Right lobe of liver (tissue), 6 donors: ENCODE measurements around the gene STX8. TPM values are rescaled to one million over a fixed set of nuclear protein-coding genes. Genes with fewer than 3 reads are reported as not detected.

Source experiments
- ATAC-seq, 4 donors: fragments of 200-7000 bp; cut with Tn5 transposase; one replicate each; pipeline ENCODE4 v1.9.1; 2020; ENCODE audit warnings: mild to moderate bottlenecking in 4 of 4, moderate library complexity in 4 of 4
- DNase-seq, 3 donors: peaks; one replicate each; pipeline ENCODE4 v3.0.0-alpha.2; 2020
- H3K27ac ChIP-seq, 3 donors: fragments of 200-600 bp; one replicate each; pipeline ENCODE4 v1.8.0; 2022
- H3K27me3 ChIP-seq, 2 donors: fragments of 200-600 bp; one replicate each; pipeline ENCODE4 v1.8.0; 2022
- H3K36me3 ChIP-seq, 4 donors: fragments of 200-600 bp; sonication (generic) in 1 of 4; one replicate each; pipeline versions ENCODE4 v1.5.1 to v1.8.0; 2017 to 2022; ENCODE audit warnings: control low read depth in 1 of 4
- H3K4me1 ChIP-seq, 4 donors: fragments of 200-600 bp; sonication (generic) in 1 of 4; one replicate each; pipeline versions ENCODE4 v1.5.1 to v1.8.0; 2017 to 2022; ENCODE audit warnings: control low read depth in 1 of 4
- H3K4me3 ChIP-seq, 3 donors: fragments of 200-600 bp; one replicate each; pipeline ENCODE4 v1.8.0; 2022
- H3K9me3 ChIP-seq, 4 donors: fragments of 200-600 bp; sonication (generic) in 1 of 4; one replicate each; pipeline versions ENCODE4 v1.5.1 to v1.8.0; 2017 to 2022; ENCODE audit warnings: control low read depth in 1 of 4
- POLR2A ChIP-seq: fragments of 450-650 bp; IDR thresholded peaks from one replicate; pipeline ENCODE4 v1.6.1; 2017; ENCODE audit warnings: antibody characterized with exemption, mild to moderate bottlenecking
- WGBS: methylation state at CpG from one replicate; pipeline ENCODE4 v1.1.6; 2018; ENCODE audit warnings: low coverage, low lambda C conversion rate; ENCODE audit not compliant: insufficient coverage; ENCODE audit errors: missing lambda C conversion rate; 5-methylcytosine and 5-hydroxymethylcytosine counted together
- intact Hi-C, 2 donors: fragments of 100-400 bp; cut with DNase I; formaldehyde crosslinking; loops; one replicate each; pipeline versions ENCODE4 v1.11.2 to v1.14.1; 2022
- total RNA-seq, 6 experiments: library from RNA; depleted of rRNA in 2 of 6; stranded (reverse); fragments of >200 nt in 2 of 6; fragmentation: NEBNext Ultra II Directional in 3 of 6; extraction: Animal tissue kit (Norgen Biotek cat#: 25700) in 3 of 6; gene quantifications; one replicate each; pipeline versions ENCODE4 v1.1.0 to v1.2.4, GENCODE V29; 2016 to 2023
- TF ChIP-seq, protein P1 (sequence below), 4 donors: fragments of 200-600 bp in 3 of 4; fragments of 450-650 bp in 1 of 4; IDR thresholded peaks; one replicate each; pipeline versions ENCODE4 v1.5.1 to v1.8.0; 2016 to 2022; ENCODE audit warnings: antibody characterized with exemption in 4 of 4, mild to moderate bottlenecking in 2 of 4
- donor health status: DM: no; HTN: yes; CAD: no.
- donor health status: DM: no; HTN: no; CAD: no.
- donor health status: DM: no; HTN: no; CAD: no.
- donor health status: DM: no; HTN: yes; CAD: no.
- donor health status: DM: no; HTN: yes; CAD: no.

Gene STX8
- total RNA-seq, 6 experiments from 2014 or later, result 20.6 to 35.3 (median 27.7) TPM

DNA sequence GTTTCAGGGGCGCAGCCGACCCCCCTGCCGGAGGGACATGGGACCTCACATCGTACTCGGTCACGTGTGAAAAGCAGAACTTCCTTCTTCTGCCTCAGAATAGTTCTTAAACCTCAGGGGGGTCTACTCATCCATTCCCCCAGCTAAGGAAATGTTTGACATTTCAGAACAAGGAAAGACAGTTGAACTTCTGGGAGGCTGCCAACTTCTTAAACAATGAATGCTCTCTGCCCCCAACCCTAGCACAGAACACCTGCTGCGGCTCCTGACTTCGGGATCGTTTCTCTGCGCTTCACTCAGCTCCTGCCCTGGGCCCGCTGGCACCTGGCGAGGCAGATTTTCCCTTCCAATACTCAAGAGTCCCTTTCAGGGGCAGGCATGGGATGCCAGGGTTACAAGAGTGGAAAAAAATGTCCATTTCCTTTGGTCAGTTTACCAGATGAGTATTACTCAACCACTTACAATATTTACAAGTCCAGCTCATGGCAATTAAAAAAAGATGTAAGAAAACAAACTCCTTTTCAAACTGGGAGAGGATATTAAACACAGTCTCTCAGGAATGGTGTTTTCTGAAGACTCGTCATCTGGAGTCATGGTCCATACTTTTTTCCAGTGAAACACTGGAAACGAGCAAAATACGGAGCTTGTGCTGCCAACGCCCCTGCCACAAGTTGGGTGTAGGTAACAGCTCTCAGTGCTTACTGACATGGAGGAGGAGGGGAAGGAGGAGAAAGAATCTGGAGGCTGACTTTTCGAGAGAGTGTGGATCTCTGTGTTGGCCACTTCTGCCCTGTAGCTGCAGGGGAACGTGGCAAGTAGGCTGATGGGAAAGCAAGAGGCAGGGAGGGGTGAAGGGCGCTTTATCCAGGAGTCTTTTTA is 318.6 kb downstream of the STX8 start:
- WGBS, result 57% methylated on average over 13 of the region's 19 CpGs
- DNase-seq (no peak), ATAC-seq (no peak)
- Histone ChIP-seq H3K4me1 (no peaks in the 10 kb centered on the region), H3K36me3 (no peaks in the 10 kb centered on the region), H3K4me3 (no peak overlapping the region), H3K27me3 (no peaks in the 10 kb centered on the region), H3K9me3 (no peaks in the 10 kb centered on the region), H3K27ac (no peak overlapping the region)
- TF ChIP-seq, protein P1, sequence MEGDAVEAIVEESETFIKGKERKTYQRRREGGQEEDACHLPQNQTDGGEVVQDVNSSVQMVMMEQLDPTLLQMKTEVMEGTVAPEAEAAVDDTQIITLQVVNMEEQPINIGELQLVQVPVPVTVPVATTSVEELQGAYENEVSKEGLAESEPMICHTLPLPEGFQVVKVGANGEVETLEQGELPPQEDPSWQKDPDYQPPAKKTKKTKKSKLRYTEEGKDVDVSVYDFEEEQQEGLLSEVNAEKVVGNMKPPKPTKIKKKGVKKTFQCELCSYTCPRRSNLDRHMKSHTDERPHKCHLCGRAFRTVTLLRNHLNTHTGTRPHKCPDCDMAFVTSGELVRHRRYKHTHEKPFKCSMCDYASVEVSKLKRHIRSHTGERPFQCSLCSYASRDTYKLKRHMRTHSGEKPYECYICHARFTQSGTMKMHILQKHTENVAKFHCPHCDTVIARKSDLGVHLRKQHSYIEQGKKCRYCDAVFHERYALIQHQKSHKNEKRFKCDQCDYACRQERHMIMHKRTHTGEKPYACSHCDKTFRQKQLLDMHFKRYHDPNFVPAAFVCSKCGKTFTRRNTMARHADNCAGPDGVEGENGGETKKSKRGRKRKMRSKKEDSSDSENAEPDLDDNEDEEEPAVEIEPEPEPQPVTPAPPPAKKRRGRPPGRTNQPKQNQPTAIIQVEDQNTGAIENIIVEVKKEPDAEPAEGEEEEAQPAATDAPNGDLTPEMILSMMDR (IDR thresholded peaks at IDR 0.05), result no peak
- TF ChIP-seq POLR2A, result no peak
- intact Hi-C loops, result no loop called here

DNA sequence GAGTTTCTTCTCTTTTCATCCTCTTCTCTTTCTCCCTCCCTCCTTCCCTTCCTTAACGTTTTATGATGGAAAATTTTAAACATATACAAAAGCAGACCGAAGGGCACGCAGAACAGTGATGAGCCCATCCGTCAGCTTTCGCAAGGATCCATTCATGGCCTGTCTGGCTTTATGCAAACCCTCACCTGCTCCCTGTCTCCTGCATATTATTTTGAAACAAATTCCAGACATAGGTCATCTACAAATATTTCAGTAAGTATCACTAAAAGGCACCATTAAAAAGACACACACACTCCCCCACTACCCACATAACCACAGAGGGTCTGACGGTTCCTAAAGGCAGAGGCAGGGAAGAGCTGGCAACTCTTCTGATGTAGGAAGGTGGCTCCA is 319.3 kb downstream of the STX8 start:
- ATAC-seq, result no peak
- Histone ChIP-seq H3K27me3 (no peaks in the 10 kb centered on the region), H3K4me3 (no peak overlapping the region), H3K4me1 (no peaks in the 10 kb centered on the region), H3K36me3 (no peaks in the 10 kb centered on the region), H3K9me3 (no peaks in the 10 kb centered on the region), H3K27ac (no peak overlapping the region)
- 47% methylated on average over 3 of the region's 6 CpGs for WGBS
- TF ChIP-seq, protein P1 (IDR thresholded peaks at IDR 0.05), result no peak
- TF ChIP-seq POLR2A, result no peak
- DNase-seq, result no peak
- intact Hi-C loops, result no loop called here

DNA sequence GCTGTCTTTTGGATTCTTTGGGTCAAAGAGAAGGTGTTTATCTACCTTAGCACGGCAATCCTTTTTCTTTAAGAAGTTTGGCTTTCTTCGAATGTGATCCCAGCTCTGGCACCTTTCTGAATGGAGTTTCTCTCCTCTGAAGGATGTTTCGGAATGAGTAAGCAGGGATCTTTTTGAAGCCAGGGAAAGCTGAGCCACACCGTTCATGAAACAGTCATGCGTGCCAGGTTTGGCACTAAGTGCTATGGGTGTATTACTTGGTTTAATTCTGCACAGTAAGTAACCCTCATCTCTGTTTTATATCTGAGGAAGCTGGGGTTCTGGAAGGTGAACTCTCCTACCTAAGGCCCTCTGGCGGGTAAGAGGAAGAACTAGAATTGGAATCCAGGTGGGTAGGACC is 319.8 kb downstream of the STX8 start:
- no peak for ATAC-seq
- Histone ChIP-seq H3K27me3 (no peaks in the 10 kb centered on the region), H3K27ac (no peak overlapping the region), H3K36me3 (no peaks in the 10 kb centered on the region), H3K4me1 (no peaks in the 10 kb centered on the region), H3K4me3 (no peak overlapping the region), H3K9me3 (no peaks in the 10 kb centered on the region)
- WGBS, result 70% methylated on average over 5 of the region's 6 CpGs
- no peak for DNase-seq
- TF ChIP-seq, protein P1 (IDR thresholded peaks at IDR 0.05), result no peak
- TF ChIP-seq POLR2A, result no peak
- intact Hi-C loops, result no loop called here

DNA sequence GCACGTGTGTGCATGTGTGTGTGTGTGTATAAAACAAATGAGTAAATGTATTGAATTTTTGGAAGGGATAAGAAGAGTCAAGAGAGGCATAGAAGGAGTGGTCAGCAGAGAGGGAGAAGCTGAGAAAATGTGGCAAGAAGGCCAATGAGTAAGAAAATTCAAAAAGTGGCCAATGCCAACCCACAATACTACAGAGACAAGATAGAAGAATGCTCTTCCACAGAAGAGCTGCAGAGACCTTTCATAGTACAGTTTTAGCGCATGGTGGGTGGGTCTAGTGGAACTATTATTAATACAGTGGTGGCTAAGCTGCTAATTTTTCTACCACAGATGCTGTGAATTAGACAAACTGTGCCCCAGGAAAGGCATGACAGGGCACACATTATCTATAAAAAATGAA is 320.8 kb downstream of the STX8 start:
- Histone ChIP-seq H3K27me3 (no peaks in the 10 kb centered on the region), H3K9me3 (no peaks in the 10 kb centered on the region), H3K36me3 (no peaks in the 10 kb centered on the region), H3K4me3 (no peak overlapping the region), H3K4me1 (no peaks in the 10 kb centered on the region), H3K27ac (no peak overlapping the region)
- no peak for ATAC-seq
- intact Hi-C loops, result no loop called here
- 67% methylated on average over 1 of the region's 2 CpGs for WGBS
- TF ChIP-seq, protein P1 (IDR thresholded peaks at IDR 0.05), result no peak
- TF ChIP-seq POLR2A, result no peak
- no peak for DNase-seq
